GM19324 (cell line): Measurements from ENCODE around the gene SENP1.

ENCODE experiments used
- ATAC-seq: cut with Tn5 transposase; IDR thresholded peaks from one replicate; pipeline ENCODE4 v1.9.1; 2021; ENCODE audit warnings: mild to moderate bottlenecking, moderate library complexity; ENCODE audit not compliant: unreplicated experiment, low FRiP score

Gene SENP1

GRCh38 chr12:48022180-48022521 is 83.7 kb downstream of the SENP1 start:
- no peak for ATAC-seq

- ATAC-seq = no peak
Observed at GRCh38 chr12:48021485-48022179, 84.2 kb downstream of the SENP1 start.

GRCh38 chr12:48019639-48020265 is 86.1 kb downstream of the SENP1 start:
- ATAC-seq = no peak

GRCh38 chr12:48018618-48018995 is 87.3 kb downstream of the SENP1 start:
- ATAC-seq = no peak

GRCh38 chr12:48017921-48018617 is 87.8 kb downstream of the SENP1 start:
- ATAC-seq = no peak

GRCh38 chr12:48017496-48017895 is 88.4 kb downstream of the SENP1 start:
- ATAC-seq = no peak

GRCh38 chr12:48016373-48017020 is 89.4 kb downstream of the SENP1 start:
- no peak for ATAC-seq

- ATAC-seq = no peak
Observed at GRCh38 chr12:48015954-48016353, 89.9 kb downstream of the SENP1 start.

GRCh38 chr12:48015129-48015528 is 90.8 kb downstream of the SENP1 start:
- ATAC-seq = no peak

- ATAC-seq = no peak
Observed at GRCh38 chr12:48013287-48013686, 92.6 kb downstream of the SENP1 start.

GRCh38 chr12:48012070-48012469 is 93.8 kb downstream of the SENP1 start:
- ATAC-seq = no peak

- no peak for ATAC-seq
Observed at GRCh38 chr12:48010366-48010970, 95.4 kb downstream of the SENP1 start.

- ATAC-seq = no peak
Observed at GRCh38 chr12:48009471-48009870, 96.4 kb downstream of the SENP1 start.

- no peak for ATAC-seq
Observed at GRCh38 chr12:48008950-48009349, 96.9 kb downstream of the SENP1 start.

- no peak for ATAC-seq
Observed at GRCh38 chr12:48008349-48008748, 97.5 kb downstream of the SENP1 start.

GRCh38 chr12:48007206-48007605 is 98.7 kb downstream of the SENP1 start:
- ATAC-seq = no peak

- ATAC-seq = no peak
Observed at GRCh38 chr12:48005750-48006021, 100.2 kb downstream of the SENP1 start.

GRCh38 chr12:48005001-48005749 is 100.7 kb downstream of the SENP1 start:
- ATAC-seq = no peak

GRCh38 chr12:48004053-48004941 is 101.6 kb downstream of the SENP1 start, which contains the start of gene COL2A1:
Gene COL2A1, minus strand, starts transcription at chr12:48004476. Its CDS starts 155 bp downstream, at chr12:48004321.
- no peak for ATAC-seq
